ELF-1 (cell line): Measurements from ENCODE around the gene EYS.
A peak's percentile ranks its signal among the peaks of the same experiment; 100 is the strongest.

ENCODE experiments used
- DNase-seq: peaks from one replicate; pipeline ENCODE4 v3.0.0-alpha.2; 2016; ENCODE audit warnings: low read depth, low spot score

Gene EYS

GRCh38 chr6:64630901-64631300, 1076.1 kb downstream of the EYS start:
- DNase-seq = no peak

DNA sequence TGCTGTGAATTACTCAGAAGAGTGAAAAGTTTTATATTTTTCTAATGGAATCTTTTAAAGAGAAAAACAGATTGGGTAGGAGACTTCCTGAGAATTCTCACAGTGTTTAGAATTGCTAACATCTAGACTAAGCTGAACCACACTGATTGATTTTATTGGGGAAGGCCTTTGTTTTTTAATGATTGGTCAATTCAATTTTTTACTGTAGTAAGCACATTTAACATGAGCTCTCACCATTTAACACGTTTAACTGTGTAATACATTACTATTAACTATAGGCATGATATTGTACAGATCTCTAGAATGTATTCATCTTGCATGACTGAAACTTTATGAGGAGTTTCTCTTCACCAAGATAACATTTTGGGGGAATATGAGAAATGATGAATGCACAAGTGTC, 1084.1 kb downstream of the EYS start:
- no peak for DNase-seq

GRCh38 chr6:64602993-64603392, 1104.0 kb downstream of the EYS start:
- DNase-seq = no peak

DNA sequence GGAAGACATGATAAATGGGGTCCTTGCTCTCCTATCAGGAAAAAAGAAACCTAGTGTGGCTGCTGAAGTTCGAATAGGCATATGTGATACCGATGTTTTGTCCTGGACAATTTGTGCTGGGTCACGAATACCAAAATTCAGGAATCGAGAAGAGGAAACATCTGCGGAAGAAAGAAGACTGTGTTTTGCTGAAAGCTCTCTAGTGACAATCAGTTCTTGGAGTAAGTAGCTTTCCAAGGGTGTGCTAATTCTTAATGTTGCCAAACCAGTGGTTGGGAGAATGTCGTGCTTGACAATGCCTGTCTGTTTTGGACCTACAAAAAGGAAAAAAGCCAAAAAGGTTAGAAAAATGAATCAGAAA, 1115.4 kb downstream of the EYS start:
- DNase-seq = no peak

GRCh38 chr6:64590965-64591675, 1115.9 kb downstream of the EYS start:
- DNase-seq = no peak

DNA sequence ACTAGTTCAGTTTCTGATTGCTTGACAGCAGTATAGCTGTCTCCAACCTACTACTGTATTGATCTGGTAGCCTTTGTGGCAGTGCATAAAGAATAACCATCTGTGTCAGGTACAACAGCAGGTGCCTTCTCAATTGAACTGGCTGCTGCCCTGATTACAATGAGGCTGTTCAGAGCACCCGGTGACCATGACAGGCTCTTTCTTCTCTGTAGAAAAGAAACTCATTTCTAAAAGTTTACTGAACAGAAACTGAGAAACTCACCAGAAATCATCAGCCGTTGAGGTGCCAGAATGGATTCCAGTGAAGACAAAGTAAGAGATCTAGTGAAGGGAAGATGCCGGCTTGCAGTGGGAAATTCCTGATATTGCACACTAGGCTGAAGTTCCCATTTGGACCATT, 1117.1 kb downstream of the EYS start:
- DNase-seq = no peak

GRCh38 chr6:64580346-64580745, 1126.7 kb downstream of the EYS start:
- DNase-seq = no peak

- no peak for DNase-seq
Observed at GRCh38 chr6:64553249-64553786, 1153.7 kb downstream of the EYS start.

DNA sequence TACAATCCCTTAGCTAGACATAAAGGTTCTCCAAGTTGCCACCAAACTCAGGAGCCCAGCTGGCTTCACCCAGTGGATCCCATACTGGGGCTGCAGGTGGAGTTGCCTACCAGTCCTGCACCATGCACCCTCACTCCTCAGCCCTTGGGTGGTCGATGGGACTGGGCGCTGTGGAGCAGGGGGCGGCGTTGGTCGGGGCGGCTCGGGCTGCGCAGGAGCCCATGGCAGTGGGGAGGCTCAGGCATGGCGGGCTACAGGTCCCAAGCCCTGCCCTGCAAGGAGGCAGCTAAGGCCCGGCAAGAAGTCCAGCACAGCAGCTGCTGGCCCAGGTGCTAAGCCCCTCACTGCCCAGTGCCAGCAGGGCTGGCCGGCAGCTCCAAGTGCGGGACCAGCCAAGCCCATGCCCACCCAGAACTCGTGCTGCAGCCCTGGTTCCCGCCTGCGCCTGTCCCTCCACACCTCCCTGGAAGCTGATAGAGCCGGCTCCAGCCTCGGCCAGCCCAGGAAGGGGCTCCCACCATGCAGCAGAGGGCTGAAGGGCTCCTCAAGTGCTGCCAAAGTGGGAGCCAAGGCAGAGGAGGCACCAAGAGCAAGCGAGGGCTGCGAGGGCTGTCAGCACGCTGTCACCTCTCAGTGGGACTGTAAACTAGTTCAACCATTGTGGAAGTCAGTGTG, 1159.3 kb downstream of the EYS start:
- DNase-seq = no peak

DNA sequence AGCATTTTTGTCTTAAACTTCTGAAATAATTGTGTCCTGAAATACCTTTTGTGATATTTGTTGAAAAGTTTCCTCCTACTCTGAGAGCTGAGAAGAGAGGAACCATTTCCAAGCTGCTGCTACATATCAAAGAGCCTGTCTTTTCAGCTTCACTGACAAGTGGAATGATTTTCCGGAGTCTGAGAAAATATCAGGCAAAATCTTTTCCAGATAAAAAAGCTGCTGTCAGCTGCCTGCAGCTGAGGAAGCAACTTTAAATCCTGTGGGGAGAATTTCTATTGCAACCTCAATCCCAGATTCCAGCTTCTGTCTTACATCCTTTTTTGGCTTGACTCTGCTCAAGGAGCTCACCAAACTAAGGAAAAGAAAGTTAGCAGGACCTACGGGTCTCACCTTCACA, 1167.1 kb downstream of the EYS start:
- no peak for DNase-seq

DNA sequence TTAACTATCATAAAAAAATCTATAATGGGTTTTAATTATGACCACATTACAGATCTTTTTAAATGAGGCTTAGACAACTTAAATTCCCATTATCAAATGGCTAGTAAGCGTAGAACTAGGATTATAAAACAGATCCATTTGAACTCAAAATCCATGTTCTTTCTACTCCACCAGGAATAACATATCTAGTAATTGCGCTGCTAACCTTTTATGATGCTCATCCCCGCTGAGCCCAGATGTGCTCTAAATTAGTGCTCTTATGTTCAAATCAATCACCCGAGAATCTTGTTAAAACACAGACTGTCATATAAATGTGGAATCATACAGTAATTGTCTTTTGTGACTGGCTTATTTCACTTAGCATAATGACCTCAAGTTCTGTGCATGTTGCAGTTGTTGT, 1168.3 kb downstream of the EYS start:
- DNase-seq = no peak

DNA sequence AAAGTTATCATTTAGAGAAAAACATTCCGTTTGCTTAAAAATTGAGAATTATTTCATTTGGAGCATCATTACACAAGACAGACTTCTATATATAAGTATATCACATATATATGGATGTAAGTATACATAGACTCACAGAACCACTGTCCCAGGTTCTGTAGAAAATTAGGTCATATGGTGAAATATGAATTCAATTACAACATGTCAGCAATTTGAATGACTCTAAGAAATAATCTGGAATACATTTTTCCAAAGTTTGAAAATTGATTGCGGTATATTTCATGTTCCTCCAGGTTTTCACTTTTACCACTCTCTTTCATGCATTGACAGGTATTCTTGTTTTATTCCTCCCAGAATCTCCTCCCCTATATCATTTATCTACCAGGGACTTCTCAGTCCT, 1179.1 kb downstream of the EYS start:
- no peak for DNase-seq

DNA sequence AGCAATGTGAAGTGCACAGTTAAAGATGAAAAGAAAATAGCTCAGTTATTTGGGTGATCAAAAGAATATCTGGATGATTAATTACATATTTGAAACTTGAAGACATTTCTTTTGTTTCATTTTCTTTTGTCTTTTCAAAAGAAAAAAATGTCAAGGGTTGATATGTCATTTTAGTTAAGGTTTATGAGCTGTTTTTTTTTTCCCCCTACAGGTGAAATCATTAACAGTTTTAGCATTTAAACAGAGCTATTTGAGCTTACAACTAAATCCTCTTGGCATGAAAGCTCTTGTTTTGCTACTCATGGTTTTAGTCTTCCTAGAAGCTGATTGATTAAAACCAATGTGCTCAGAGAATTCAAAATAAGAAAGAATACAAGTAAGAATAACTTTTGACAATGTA, 1184.2 kb downstream of the EYS start:
- no peak for DNase-seq

DNA sequence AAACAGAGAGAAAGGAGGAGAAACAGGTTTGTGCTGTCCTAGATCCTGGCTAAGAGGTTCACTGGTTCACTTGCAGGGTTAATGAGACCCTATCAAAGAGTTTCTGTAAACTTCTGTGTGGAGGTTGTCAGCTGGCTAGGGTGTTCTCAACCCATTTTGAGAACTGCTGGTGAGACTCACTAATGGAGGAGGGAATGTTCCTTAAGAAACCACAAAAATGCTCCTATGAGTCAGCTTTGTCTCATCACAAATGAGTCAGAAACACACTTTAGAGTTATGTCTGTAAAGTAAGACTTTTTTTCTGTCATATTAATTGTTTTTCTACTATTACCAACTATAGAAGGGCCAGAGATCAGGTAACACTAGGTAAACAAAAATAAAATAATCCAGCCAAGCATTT, 1187.0 kb downstream of the EYS start:
- no peak for DNase-seq

DNA sequence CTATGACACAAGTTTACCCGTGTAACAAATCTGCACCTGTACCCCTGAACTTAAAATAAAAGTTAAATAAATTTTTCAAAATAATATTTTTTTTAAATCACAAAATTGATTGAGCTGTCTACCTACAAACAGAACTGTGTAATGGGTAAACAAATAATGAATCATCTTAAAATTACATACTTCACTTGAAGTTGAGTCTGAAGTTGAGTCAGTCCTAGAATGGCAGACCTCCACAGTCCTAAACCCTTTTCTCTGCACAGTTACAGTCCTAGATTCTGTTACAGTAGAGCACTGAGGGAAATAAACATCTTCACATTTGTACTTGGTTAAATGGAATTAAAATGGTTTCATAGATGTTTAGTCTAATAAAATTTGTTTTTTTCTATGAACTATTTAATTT, 1190.6 kb downstream of the EYS start:
- no peak for DNase-seq

- DNase-seq = no peak
Observed at GRCh38 chr6:64507661-64508060, 1199.4 kb downstream of the EYS start.

- DNase-seq = peak; percentile 14
Observed at GRCh38 chr6:64505312-64505711, 1201.7 kb downstream of the EYS start.

DNA sequence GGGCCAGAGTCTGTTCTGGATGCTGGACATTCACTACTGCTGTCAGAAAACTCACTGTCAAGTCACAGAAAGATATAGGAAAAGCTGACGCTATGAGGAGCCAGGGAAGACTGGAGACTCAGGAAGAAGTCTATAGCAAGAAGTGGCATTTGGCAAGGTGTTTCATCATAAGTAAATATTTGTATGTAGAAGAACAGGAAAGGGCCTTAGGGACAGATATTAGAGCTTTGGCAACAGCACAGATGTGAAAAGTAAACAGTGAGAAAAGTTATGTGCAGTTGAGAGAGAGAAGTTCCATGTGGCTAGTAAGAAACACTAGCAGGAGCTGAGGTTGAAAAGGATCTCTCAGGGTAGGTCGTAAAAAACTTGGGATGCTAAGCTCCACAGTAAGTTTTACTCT, 1202.5 kb downstream of the EYS start:
- no peak for DNase-seq

- no peak for DNase-seq
Observed at GRCh38 chr6:64502801-64503200, 1204.2 kb downstream of the EYS start.

DNA sequence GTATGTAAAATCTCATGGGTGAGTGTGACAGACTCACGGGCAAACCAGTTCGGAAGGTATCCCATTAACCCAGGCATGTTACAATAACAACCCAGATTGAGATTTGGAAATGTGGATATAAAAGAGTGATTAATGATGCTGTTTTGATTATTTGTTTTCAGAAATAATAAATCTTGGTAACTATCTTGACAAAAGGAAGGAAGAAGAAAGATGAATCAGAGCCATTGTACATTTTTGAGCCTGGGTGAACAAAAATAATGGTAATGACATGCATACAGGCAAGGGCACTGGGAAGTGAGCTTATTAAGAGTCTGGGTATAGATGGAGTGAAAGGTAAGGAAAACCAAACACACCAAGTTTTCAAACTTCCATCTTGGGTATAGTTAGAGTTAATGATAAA, 1209.4 kb downstream of the EYS start:
- DNase-seq = no peak

DNA sequence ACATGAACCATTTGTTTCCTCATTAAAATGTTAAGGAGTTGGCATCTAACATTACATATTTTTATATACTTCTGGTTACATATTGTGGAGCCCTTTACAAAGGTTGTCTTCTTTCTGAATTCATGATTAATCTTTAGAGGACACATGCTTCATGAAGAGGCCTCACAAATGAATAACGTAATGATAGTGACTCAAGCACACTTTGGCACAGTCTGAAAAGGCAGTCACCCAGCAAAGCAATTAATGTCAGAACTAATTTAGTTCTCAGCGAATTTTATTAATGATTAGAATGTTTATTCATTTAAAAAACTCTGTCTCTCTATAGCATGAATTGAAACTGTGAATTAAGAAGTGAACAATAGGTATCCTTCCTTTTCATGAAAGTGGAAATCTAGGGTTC, 1217.3 kb downstream of the EYS start:
- no peak for DNase-seq

- DNase-seq = no peak
Observed at GRCh38 chr6:64486578-64487351, 1220.3 kb downstream of the EYS start.
